ENCODE results near the gene PLEKHM3. TPM values are rescaled to one million over a fixed set of nuclear protein-coding genes. Genes with fewer than 3 reads are reported as not detected.

The PLEKHM3 gene
- total and polyA plus RNA-seq, 2 of the 4 experiments (the other 2 are of a cell fraction): 2.4 to 11.3 TPM

DNA sequence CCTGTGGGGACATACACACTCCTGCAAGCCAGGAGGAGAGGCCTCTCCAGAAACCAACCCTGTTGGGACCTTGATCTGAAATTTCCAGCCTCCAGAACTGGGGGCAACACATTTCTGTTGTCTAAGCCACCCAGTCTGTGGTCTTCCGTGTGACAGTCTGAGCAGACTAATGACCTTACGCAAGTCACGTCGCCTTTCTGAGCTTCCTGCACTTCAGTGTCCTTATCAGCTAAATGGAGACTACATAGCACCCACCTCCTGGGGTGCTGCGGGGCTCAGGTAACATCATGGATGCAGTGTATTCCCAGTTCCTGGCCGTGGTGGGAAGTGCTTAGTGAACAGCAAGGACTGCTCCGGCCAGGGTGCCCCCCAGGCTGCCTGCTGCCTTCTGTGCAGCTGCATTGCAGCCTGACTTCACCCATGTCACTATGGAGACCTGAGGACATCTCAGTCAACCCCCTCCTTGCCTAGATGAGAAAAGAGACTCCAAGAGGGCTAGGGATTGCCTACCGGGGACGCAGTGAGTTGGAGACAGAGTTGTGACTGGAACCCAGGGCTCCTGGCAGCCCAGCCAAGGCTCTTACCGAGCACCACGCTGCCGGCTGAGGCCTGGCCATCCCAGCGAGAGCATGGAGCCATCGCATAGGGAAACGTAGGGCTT, 194.4 kb downstream of the PLEKHM3 start:
- Histone ChIP-seq H4K20me1 (ENCODE audit: insufficient read depth, low read length) (no peaks in the 10 kb centered on the region), H4K5ac (ENCODE audit: low read depth, low read length) (no peak overlapping the region), H3K4me2 (ENCODE audit: low read depth, low read length) (no peak overlapping the region), H3K9me3 (ENCODE audit: control insufficient read depth, insufficient read depth, low read length) (no peaks in the 10 kb centered on the region), H2AK5ac (ENCODE audit: low read depth, low read length) (no peak overlapping the region), H3K4me3 (ENCODE audit: insufficient read depth, low read depth, low read length) (no peak overlapping the region), H2BK15ac (ENCODE audit: low read depth, low read length) (no peak overlapping the region), H3K9me1 (ENCODE audit: insufficient read depth, low read length) (no peaks in the 10 kb centered on the region; the same call in 1 of the 2 replicates), H3K56ac (ENCODE audit: extremely low read depth, insufficient read depth, low read length) (no peak overlapping the region), H3K27me3 (ENCODE audit: control insufficient read depth, insufficient read depth, low read length) (no peaks in the 10 kb centered on the region), H3K36me3 (ENCODE audit: control insufficient read depth, insufficient read depth, low read length) (peaks cover 1% of the 10 kb centered on the region; the same call in 1 of the 2 replicates), H4K8ac (ENCODE audit: low read depth in 2 of 2, low read length in 2 of 2) (no peak overlapping the region), H2BK20ac (ENCODE audit: low read depth, low read length) (no peak overlapping the region), H3K9ac (ENCODE audit: low read depth, low read length) (no peak overlapping the region), H3K18ac (ENCODE audit: low read depth, low read length) (no peak overlapping the region), H3K23ac (ENCODE audit: low read depth, low read length) (no peak overlapping the region), H3K4me1 (ENCODE audit: control insufficient read depth, insufficient read depth, low read length) (peaks cover 2% of the 10 kb centered on the region; the same call in 1 of the 2 replicates), H3K79me1 (ENCODE audit: low read depth in 1 of 2, low read length in 2 of 2) (no peaks in the 10 kb centered on the region), H3K27ac (ENCODE audit: insufficient read depth, low read length) (no peak overlapping the region), H2AK9ac (replicated peaks; ENCODE audit: low read depth, low read length, poor library complexity) (no peak overlapping the region), H3K4ac (ENCODE audit: low read depth, low read length) (no peak overlapping the region), H3K14ac (replicated peaks; ENCODE audit: low read depth, low read length) (no peak overlapping the region), H2AFZ (replicated peaks; ENCODE audit: low read length, poor library complexity) (no peak overlapping the region), H2BK120ac (ENCODE audit: low read depth, low read length) (no peak overlapping the region), H4K91ac (ENCODE audit: insufficient read depth, low read depth, low read length) (no peak overlapping the region), H2BK5ac (ENCODE audit: low read depth, low read length, poor library complexity, severe bottlenecking) (no peak overlapping the region)
- no peak for DNase-seq
- CTCF ChIA-PET: no interaction called here
- POLR2A ChIA-PET (ENCODE audit: unreplicated experiment): no interaction called here
- intact Hi-C loops (cut with micrococcal nuclease): no loop called here
- dilution Hi-C loops (cut with HindIII; ENCODE audit: low sequenced_read_pairs, unreplicated experiment): no loop called here
- no peak for ATAC-seq (ENCODE audit: low read depth)
- no peak for TF ChIP-seq MXI1 (IDR thresholded peaks at IDR 0.05; ENCODE audit: borderline replicate concordance, low read depth, low read length)
- no peak for TF ChIP-seq CHD1 (IDR thresholded peaks at IDR 0.05; ENCODE audit: low read depth, low read length)
- no peak for TF ChIP-seq NFE2L2 (IDR thresholded peaks at IDR 0.05; ENCODE audit: low read depth, low read length)
- no peak for TF ChIP-seq MAZ (IDR thresholded peaks at IDR 0.05; ENCODE audit: borderline replicate concordance, low read depth, low read length)
- TF ChIP-seq RCOR1 (IDR thresholded peaks at IDR 0.05; ENCODE audit: insufficient replicate concordance, low read length): no peak
- TF ChIP-seq, protein P1, sequence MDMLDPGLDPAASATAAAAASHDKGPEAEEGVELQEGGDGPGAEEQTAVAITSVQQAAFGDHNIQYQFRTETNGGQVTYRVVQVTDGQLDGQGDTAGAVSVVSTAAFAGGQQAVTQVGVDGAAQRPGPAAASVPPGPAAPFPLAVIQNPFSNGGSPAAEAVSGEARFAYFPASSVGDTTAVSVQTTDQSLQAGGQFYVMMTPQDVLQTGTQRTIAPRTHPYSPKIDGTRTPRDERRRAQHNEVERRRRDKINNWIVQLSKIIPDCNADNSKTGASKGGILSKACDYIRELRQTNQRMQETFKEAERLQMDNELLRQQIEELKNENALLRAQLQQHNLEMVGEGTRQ (IDR thresholded peaks at IDR 0.05; ENCODE audit: low read depth, low read length): no peak
- BruUV-seq (replicated peaks): no TSS peak
- in situ Hi-C loops (cut with MboI; ENCODE audit: low sequenced_read_pairs): no loop called here
- WGBS, 2 experiments (ENCODE audit: extremely low coverage in 2 of 2, insufficient read length in 1 of 2): 85% methylated on average over 9 of the region's 15 CpGs; no CpG with 5 or more reads in 1 of the 2 experiments

All from IMR-90 (cell line).